GM21786 (cell line): Measurements from ENCODE around the gene RELN.
"Not testable (repeated sequence)": the region's sequence is repeated elsewhere in the genome, so short reads cannot be mapped to it uniquely, and the experiment has no call there.

Experiments used
- ATAC-seq: cut with Tn5 transposase; IDR thresholded peaks from one replicate; pipeline ENCODE4 v1.9.1; 2021; ENCODE audit not compliant: unreplicated experiment

Gene RELN

GRCh38 chr7:103947026-103947655 lies 42.3 kb downstream of the RELN start:
- no peak for ATAC-seq

- ATAC-seq, result no peak
These were observed 45.1 kb downstream of the RELN start for GRCh38 chr7:103944230-103944900.

GRCh38 chr7:103941976-103942375 lies 47.5 kb downstream of the RELN start:
- ATAC-seq, result no peak

- ATAC-seq, result no peak
These were observed 48.8 kb downstream of the RELN start for GRCh38 chr7:103940382-103941268.

GRCh38 chr7:103937680-103938079 lies 51.8 kb downstream of the RELN start:
- no peak for ATAC-seq

GRCh38 chr7:103936558-103936957 lies 52.9 kb downstream of the RELN start:
- ATAC-seq, result no peak

- ATAC-seq, result no peak
These were observed 55.0 kb downstream of the RELN start for GRCh38 chr7:103934508-103934907.

GRCh38 chr7:103932389-103932788 lies 57.1 kb downstream of the RELN start:
- ATAC-seq, result no peak

GRCh38 chr7:103929901-103930311 lies 59.6 kb downstream of the RELN start:
- ATAC-seq, result no peak

- no peak for ATAC-seq
These were observed 60.9 kb downstream of the RELN start for GRCh38 chr7:103928581-103928980.

GRCh38 chr7:103924184-103924583 lies 65.3 kb downstream of the RELN start:
- no peak for ATAC-seq

- ATAC-seq, result no peak
These were observed 67.1 kb downstream of the RELN start for GRCh38 chr7:103922407-103922806.

GRCh38 chr7:103921692-103922091 lies 67.8 kb downstream of the RELN start:
- ATAC-seq, result no peak

- ATAC-seq, result no peak
These were observed 70.1 kb downstream of the RELN start for GRCh38 chr7:103919272-103919868.

GRCh38 chr7:103918631-103919271 lies 70.7 kb downstream of the RELN start:
- no peak for ATAC-seq

- ATAC-seq, result no peak
These were observed 73.6 kb downstream of the RELN start for GRCh38 chr7:103915680-103916357.

GRCh38 chr7:103914147-103914899 lies 75.1 kb downstream of the RELN start:
- ATAC-seq, result no peak

GRCh38 chr7:103912891-103913605 lies 76.4 kb downstream of the RELN start:
- ATAC-seq, result no peak

GRCh38 chr7:103911015-103911414 lies 78.4 kb downstream of the RELN start:
- ATAC-seq, result not testable (repeated sequence)
